H1 (cell line): ENCODE results near the gene IQCM. TPM values are rescaled to one million over a fixed set of nuclear protein-coding genes. Genes with fewer than 3 reads are reported as not detected.

Experiments used
- CTCF ChIA-PET: fragments of 300-600 bp; sonication (Branson Sonifier 250); formaldehyde crosslinking; loops from one replicate; lab custom pipeline; 2021; ENCODE audit not compliant: partially characterized antibody; lab: Charles Lee
- POLR2A ChIA-PET: fragments of 300-600 bp; sonication (Branson Sonifier 250); formaldehyde crosslinking; loops from one replicate; lab custom pipeline; 2021; ENCODE audit warnings: inconsistent platforms; ENCODE audit not compliant: partially characterized antibody; lab: Charles Lee
- DNase-seq, 2 experiments: peaks; one replicate each; pipeline versions ENCODE4 v3.0.0 to v3.0.0-alpha.2; 2010 to 2022; ENCODE audit warnings: low spot score in 2 of 2, low read depth in 1 of 2, mixed read lengths in 1 of 2
- FAIRE-seq: peaks from 2 replicates; lab custom pipeline; 2011; peaks lifted over from hg19 to GRCh38; lab: Jason Lieb, UNC
- H2AFZ ChIP-seq: 2 replicates; pipeline ENCODE4 v1.8.1; 2012; ENCODE audit warnings: low read length, inconsistent platforms
- H2AK5ac ChIP-seq: 2 replicates; pipeline ENCODE4 v1.6.1; 2013; ENCODE audit warnings: low read depth, low read length
- H2BK120ac ChIP-seq: replicated peaks from 2 replicates; pipeline ENCODE3; 2013; ENCODE audit warnings: low read depth, low read length, inconsistent platforms
- H2BK12ac ChIP-seq: 2 replicates; pipeline ENCODE4 v1.6.1; 2013; ENCODE audit warnings: low read depth, low read length
- H2BK15ac ChIP-seq: 2 replicates; pipeline ENCODE4 v1.6.1; 2013; ENCODE audit warnings: low read length
- H2BK20ac ChIP-seq: 2 replicates; pipeline ENCODE4 v1.6.1; 2013; ENCODE audit warnings: low read length
- H2BK5ac ChIP-seq: 2 replicates; pipeline ENCODE4 v1.6.1; 2013; ENCODE audit warnings: low read depth, low read length
- H3K14ac ChIP-seq: 2 replicates; pipeline ENCODE4 v1.6.1; 2013; ENCODE audit warnings: inconsistent platforms; ENCODE audit not compliant: insufficient read length
- H3K18ac ChIP-seq: 2 replicates; pipeline ENCODE4 v1.6.1; 2013; ENCODE audit warnings: low read length; ENCODE audit errors: extremely low read depth
- H3K23ac ChIP-seq: 2 replicates; pipeline ENCODE4 v1.6.1; 2013; ENCODE audit warnings: inconsistent platforms; ENCODE audit not compliant: insufficient read length
- H3K23me2 ChIP-seq: 2 replicates; pipeline ENCODE4 v1.6.1; 2013; ENCODE audit warnings: low read depth, low read length
- H3K27ac ChIP-seq: 2 replicates; pipeline ENCODE4 v1.6.1; 2011; ENCODE audit warnings: low read depth, low read length, inconsistent platforms
- H3K27me3 ChIP-seq, 4 experiments: replicated peaks in 1 of 4; 1 replicate in 1 of 4; 2 replicates in 3 of 4; pipeline versions ENCODE4 v1.6.1 to v1.8.1; 2011 to 2013; ENCODE audit warnings: low read length in 3 of 4, mild to moderate bottlenecking in 3 of 4, inconsistent platforms in 2 of 4, mixed read lengths in 2 of 4, moderate library complexity in 1 of 4; ENCODE audit not compliant: control insufficient read depth in 3 of 4, insufficient read depth in 3 of 4; ENCODE audit errors: extremely low read depth in 1 of 4
- H3K36me3 ChIP-seq, 4 experiments: 2 replicates each; pipeline versions ENCODE4 v1.6.1 to v1.8.1; 2011 to 2013; ENCODE audit warnings: mild to moderate bottlenecking in 4 of 4, low read length in 3 of 4, moderate library complexity in 2 of 4, control low read depth in 1 of 4, inconsistent platforms in 1 of 4; ENCODE audit not compliant: insufficient read depth in 4 of 4, control insufficient read depth in 2 of 4
- H3K4ac ChIP-seq: replicated peaks from 2 replicates; pipeline ENCODE3; 2013; ENCODE audit warnings: low read length, low read depth, mixed read lengths, inconsistent platforms; ENCODE audit not compliant: insufficient read length
- H3K4me1 ChIP-seq, 4 experiments: replicated peaks in 1 of 4; 1 replicate in 1 of 4; 2 replicates in 3 of 4; pipeline versions ENCODE4 v1.6.1 to v1.8.1; 2011 to 2013; ENCODE audit warnings: low read length in 3 of 4, inconsistent platforms in 2 of 4, mixed read lengths in 1 of 4; ENCODE audit not compliant: insufficient read depth in 4 of 4, control insufficient read depth in 3 of 4
- H3K4me2 ChIP-seq, 2 experiments: 2 replicates each; pipeline versions ENCODE4 v1.6.1 to v1.8.1; 2011 to 2013; ENCODE audit warnings: low read depth in 2 of 2, low read length in 2 of 2, control low read depth in 1 of 2, inconsistent platforms in 1 of 2, mild to moderate bottlenecking in 1 of 2; ENCODE audit not compliant: insufficient read depth in 1 of 2
- H3K4me3 ChIP-seq, 4 experiments: fragments of 200-600, 300-600 bp in 1 of 4; sonication (generic), shearing (Covaris generic), sonication (Bioruptor Twin) in 1 of 4; 2 replicates each; pipeline versions ENCODE4 v1.5.1 to v1.8.1; 2011 to 2016; ENCODE audit warnings: low read length in 4 of 4, low read depth in 3 of 4, control low read depth in 2 of 4, inconsistent platforms in 2 of 4, mild to moderate bottlenecking in 2 of 4, mixed read lengths in 1 of 4, moderate library complexity in 1 of 4; ENCODE audit not compliant: insufficient read depth in 2 of 4; ENCODE audit errors: extremely low read depth in 1 of 4
- H3K56ac ChIP-seq: replicated peaks from 2 replicates; pipeline ENCODE3; 2013; ENCODE audit warnings: low read depth, mild to moderate bottlenecking, mixed read lengths, low read length, inconsistent platforms; ENCODE audit not compliant: insufficient read length
- H3K79me1 ChIP-seq: 2 replicates; pipeline ENCODE4 v1.6.1; 2013; ENCODE audit warnings: low read depth, low read length, control low read depth
- H3K79me2 ChIP-seq, 2 experiments: 2 replicates each; pipeline versions ENCODE4 v1.6.1 to v1.8.1; 2012 to 2013; ENCODE audit warnings: low read length in 2 of 2, mild to moderate bottlenecking in 2 of 2, inconsistent platforms in 1 of 2; ENCODE audit not compliant: insufficient read depth in 2 of 2, control insufficient read depth in 1 of 2
- H3K9ac ChIP-seq, 4 experiments: replicated peaks in 1 of 4; 1 replicate in 1 of 4; 2 replicates in 3 of 4; pipeline versions ENCODE4 v1.6.1 to v1.8.1; 2011 to 2013; ENCODE audit warnings: low read depth in 3 of 4, low read length in 3 of 4, control low read depth in 2 of 4, mild to moderate bottlenecking in 2 of 4, moderate library complexity in 2 of 4, inconsistent platforms in 1 of 4; ENCODE audit errors: extremely low read depth in 1 of 4
- H3K9me3 ChIP-seq, 2 experiments: 2 replicates each; pipeline versions ENCODE4 v1.6.1 to v1.8.1; 2012 to 2013; ENCODE audit warnings: mild to moderate bottlenecking in 2 of 2, moderate library complexity in 2 of 2, control low read depth in 1 of 2, inconsistent platforms in 1 of 2, low read depth in 1 of 2, low read length in 1 of 2, mixed read lengths in 1 of 2; ENCODE audit not compliant: insufficient read depth in 2 of 2
- H4K20me1 ChIP-seq, 2 experiments: replicated peaks in 1 of 2; 2 replicates each; pipeline versions ENCODE3 to v1.8.1; 2011 to 2013; ENCODE audit warnings: inconsistent platforms in 2 of 2, low read length in 2 of 2, mild to moderate bottlenecking in 1 of 2; ENCODE audit not compliant: insufficient read depth in 2 of 2, control insufficient read depth in 1 of 2
- H4K5ac ChIP-seq: 2 replicates; pipeline ENCODE4 v1.6.1; 2013; ENCODE audit warnings: low read length, low read depth, mixed read lengths, inconsistent platforms; ENCODE audit not compliant: insufficient read length
- H4K8ac ChIP-seq: 2 replicates; pipeline ENCODE4 v1.8.0; 2013; ENCODE audit warnings: mild to moderate bottlenecking, moderate library complexity, low read length, inconsistent platforms; ENCODE audit not compliant: insufficient read depth; ENCODE audit errors: extremely low read depth
- H4K91ac ChIP-seq: replicated peaks from 2 replicates; pipeline ENCODE3; 2013; ENCODE audit warnings: low read length, mixed read lengths, inconsistent platforms; ENCODE audit not compliant: insufficient read length
- ATF2 ChIP-seq: IDR thresholded peaks from 2 replicates; pipeline ENCODE4 v1.6.1; 2012; ENCODE audit warnings: low read length, inconsistent platforms
- BRCA1 ChIP-seq: IDR thresholded peaks from 2 replicates; pipeline ENCODE4 v1.6.1; 2012; ENCODE audit warnings: low read depth, low read length, improper control_type of control experiment
- CREB1 ChIP-seq: IDR thresholded peaks from 2 replicates; pipeline ENCODE4 v1.6.1; 2012; ENCODE audit warnings: inconsistent platforms
- CTBP2 ChIP-seq: IDR thresholded peaks from 2 replicates; pipeline ENCODE4 v1.7.0; 2011; ENCODE audit warnings: borderline replicate concordance, mild to moderate bottlenecking, moderate library complexity, mixed read lengths, low read length; ENCODE audit not compliant: insufficient read depth, insufficient read length
- EP300 ChIP-seq, 2 experiments: IDR thresholded peaks; 1 replicate in 1 of 2; 2 replicates in 1 of 2; pipeline ENCODE4 v1.6.1; 2011 to 2012; ENCODE audit warnings: low read depth in 2 of 2, low read length in 2 of 2, mild to moderate bottlenecking in 2 of 2, borderline replicate concordance in 1 of 2, inconsistent platforms in 1 of 2, moderate library complexity in 1 of 2
- KDM1A ChIP-seq: fragments of 200-600, 300-600 bp; sonication (generic); IDR thresholded peaks from 2 replicates; pipeline ENCODE4 v1.7.1; 2016; ENCODE audit warnings: mild to moderate bottlenecking, low read length, borderline replicate concordance
- NANOG ChIP-seq: IDR thresholded peaks from 2 replicates; pipeline ENCODE4 v1.6.1; 2011; ENCODE audit warnings: low read length, low read depth, mild to moderate bottlenecking, inconsistent platforms; ENCODE audit not compliant: insufficient read depth, poor library complexity, severe bottlenecking
- RNF2 ChIP-seq: fragments of 200-900, 300-1000 bp; sonication (generic); IDR thresholded peaks from 2 replicates; pipeline ENCODE4 v1.7.1; 2016; ENCODE audit warnings: borderline replicate concordance, low read depth, mild to moderate bottlenecking, antibody characterized with exemption, low read length; ENCODE audit not compliant: poor library complexity, severe bottlenecking; ENCODE audit errors: missing control alignments
- TAF1 ChIP-seq: IDR thresholded peaks from 2 replicates; pipeline ENCODE4 v1.6.1; 2011; ENCODE audit warnings: mild to moderate bottlenecking, low read depth, low read length
- TAF7 ChIP-seq: optimal IDR thresholded peaks from 2 replicates; pipeline ENCODE3; 2011; ENCODE audit warnings: low read depth, mild to moderate bottlenecking, inconsistent platforms, low read length, moderate library complexity, borderline replicate concordance
- WGBS, 2 experiments: shearing (Covaris generic) in 1 of 2; methylation state at CpG; one replicate each; pipeline versions ENCODE4 v1.1.6 to v1.1.7; 2013 to 2015; ENCODE audit warnings: low lambda C conversion rate in 2 of 2, mixed read lengths in 2 of 2, inconsistent platforms in 1 of 2, low coverage in 1 of 2, missing lambda C conversion rate in 1 of 2; ENCODE audit not compliant: insufficient replicate concordance in 2 of 2, insufficient coverage in 1 of 2, insufficient read length in 1 of 2; ENCODE audit errors: extremely low coverage in 1 of 2, missing lambda C conversion rate in 1 of 2; 5-methylcytosine and 5-hydroxymethylcytosine counted together
- polyA plus RNA-seq, 7 experiments: library from polyadenylated mRNA; depleted of rRNA in 3 of 7; stranded (reverse) in 5 of 7; unstranded in 2 of 7; fragments of >200 nt in 5 of 7; fragments of 200-250 nt in 2 of 7; gene quantifications; 1 replicate in 5 of 7; 2 replicates in 1 of 7; 4 replicates in 1 of 7; pipeline versions ENCODE4 v1.2.1 to v1.2.3, GENCODE V29; 2011 to 2013; ENCODE audit warnings: missing spikeins in 2 of 7, mixed read lengths in 2 of 7
- total RNA-seq: library from RNA; stranded (reverse); fragmentation: NEBNext Ultra II Directional; extraction: Animal tissue kit (Norgen Biotek cat#: 25700); gene quantifications from 2 replicates; pipeline ENCODE4 v1.2.1, GENCODE V29; 2021

The IQCM gene
- total and polyA plus RNA-seq, 2 of the 8 experiments (the other 6 are each of a cell fraction or from before 2014, with no cell fraction given), result not detected

GRCh38 chr4:149711593-149712365, 103.9 kb downstream of the IQCM start:
- H3K79me2 ChIP-seq, result no peaks in the 10 kb centered on the region
- no peak overlapping the region for H4K91ac ChIP-seq
- no peak overlapping the region for H3K4ac ChIP-seq
- H3K79me1 ChIP-seq, result no peaks in the 10 kb centered on the region
- no peak overlapping the region for H3K23ac ChIP-seq
- no peak overlapping the region for H3K27ac ChIP-seq
- no peak overlapping the region for H4K5ac ChIP-seq
- H2BK15ac ChIP-seq, result no peak overlapping the region
- CTCF ChIA-PET, result interaction anchor here (1.2 kb wide), 1 partner anchor 14 kb away, joined by 4 read pairs; no protein-coding TSS in a partner anchor
- H4K20me1 ChIP-seq, result no peaks in the 10 kb centered on the region
- no peaks in the 10 kb centered on the region for H3K36me3 ChIP-seq
- no peak overlapping the region for H2BK20ac ChIP-seq
- peaks cover 0 to 2% (median 0%) of the 10 kb centered on the region in 4 experiments; a peak in 1 of 7 replicates for H3K4me1 ChIP-seq
- no peak overlapping the region for H2BK12ac ChIP-seq
- no peak for DNase-seq
- no peak overlapping the region for H3K14ac ChIP-seq
- H4K8ac ChIP-seq, result no peak overlapping the region
- H3K27me3 ChIP-seq, result no peaks in the 10 kb centered on the region
- H2BK120ac ChIP-seq, result no peak overlapping the region
- no peaks in the 10 kb centered on the region for H3K9me3 ChIP-seq
- no peak overlapping the region for H3K18ac ChIP-seq
- no peak overlapping the region for H3K4me3 ChIP-seq
- no peak overlapping the region for H3K4me2 ChIP-seq
- no peak overlapping the region for H3K9ac ChIP-seq
- H2BK5ac ChIP-seq, result no peak overlapping the region
- H3K56ac ChIP-seq, result no peak overlapping the region
- no peak overlapping the region for H2AFZ ChIP-seq
- H2AK5ac ChIP-seq, result no peak overlapping the region
- H3K23me2 ChIP-seq, result no peaks in the 10 kb centered on the region
- FAIRE-seq, result no peak
- 93% methylated on average over 2 of the region's 2 CpGs; no CpG with 5 or more reads in 1 of the 2 experiments for WGBS, 2 experiments
- POLR2A ChIA-PET, result no interaction called here
- no peak for TF ChIP-seq NANOG
- TF ChIP-seq EP300 (IDR thresholded peaks at IDR 0.05; ENCODE audit: borderline replicate concordance in 1 of 2, low read depth in 2 of 2, low read length in 2 of 2), result no peak
- no peak for TF ChIP-seq CREB1
- no peak for TF ChIP-seq ATF2
- TF ChIP-seq TAF7, result no peak
- TF ChIP-seq BRCA1, result no peak
- TF ChIP-seq TAF1, result no peak
- TF ChIP-seq RNF2, result no peak
- TF ChIP-seq KDM1A, result no peak
- TF ChIP-seq CTBP2, result no peak
